H1 (cell line): ENCODE data around the gene CHD3.

Experiments
- CEBPB ChIP-seq: IDR thresholded peaks from 2 replicates; pipeline ENCODE4 v1.6.1; 2012; ENCODE audit warnings: low read depth, low read length
- CTCF ChIP-seq, 3 experiments: IDR thresholded peaks; 1 replicate in 2 of 3; 2 replicates in 1 of 3; pipeline versions ENCODE4 v1.5.1 to v1.6.1; 2011; ENCODE audit warnings: low read length in 3 of 3, mild to moderate bottlenecking in 3 of 3, inconsistent platforms in 2 of 3, low read depth in 1 of 3, moderate library complexity in 1 of 3; ENCODE audit not compliant: insufficient read depth in 1 of 3; ENCODE audit errors: control extremely low read depth in 1 of 3
- EGR1 ChIP-seq: IDR thresholded peaks from 2 replicates; pipeline ENCODE4 v1.6.1; 2011; ENCODE audit warnings: low read depth, low read length, borderline replicate concordance
- EZH2 ChIP-seq: fragments of 200-600 bp; sonication (generic); IDR thresholded peaks from 2 replicates; pipeline ENCODE4 v1.7.1; 2012; ENCODE audit warnings: low read depth, mild to moderate bottlenecking, moderate library complexity, low read length, inconsistent platforms; ENCODE audit not compliant: severe bottlenecking
- GTF2F1 ChIP-seq: IDR thresholded peaks from 2 replicates; pipeline ENCODE4 v1.6.1; 2012; ENCODE audit warnings: low read depth, low read length, improper control_type of control experiment, borderline replicate concordance
- HDAC2 ChIP-seq, 2 experiments: fragments of 300-600 bp in 1 of 2; sonication (generic) in 1 of 2; IDR thresholded peaks; 2 replicates each; pipeline ENCODE4 v1.6.1; 2011 to 2012; ENCODE audit warnings: low read depth in 2 of 2, low read length in 2 of 2, mild to moderate bottlenecking in 2 of 2, moderate library complexity in 2 of 2, borderline replicate concordance in 1 of 2, inconsistent platforms in 1 of 2
- NRF1 ChIP-seq: IDR thresholded peaks from 2 replicates; pipeline ENCODE4 v1.6.1; 2011; ENCODE audit warnings: mild to moderate bottlenecking, low read depth, low read length, improper control_type of control experiment
- POLR2A ChIP-seq, 2 experiments: IDR thresholded peaks; 1 replicate in 1 of 2; 2 replicates in 1 of 2; pipeline ENCODE4 v1.6.1; 2011; ENCODE audit warnings: low read depth in 2 of 2, low read length in 2 of 2, mild to moderate bottlenecking in 2 of 2; ENCODE audit errors: control extremely low read depth in 1 of 2
- USF2 ChIP-seq: IDR thresholded peaks from 2 replicates; pipeline ENCODE4 v1.6.1; 2011; ENCODE audit warnings: low read length, improper control_type of control experiment

GRCh38 chr17:7875804-7876370 is 12.7 kb upstream of the CHD3 start:
- TF ChIP-seq GTF2F1 (no peak), NRF1 (no peak), HDAC2 (IDR thresholded peaks at IDR 0.05; ENCODE audit: borderline replicate concordance in 1 of 2, low read depth in 2 of 2, low read length in 2 of 2) (no peak), CTCF (IDR thresholded peaks at IDR 0.05; ENCODE audit: control extremely low read depth in 1 of 3, insufficient read depth in 1 of 3, low read depth in 1 of 3, low read length in 3 of 3) (no peak), CEBPB (no peak), POLR2A (IDR thresholded peaks at IDR 0.05; ENCODE audit: control extremely low read depth in 1 of 2, low read depth in 2 of 2, low read length in 2 of 2) (no peak), USF2 (no peak), EZH2 (no peak), EGR1 (no peak)
